Measurements from ENCODE around the gene HOXD8. TPM values are rescaled to one million over a fixed set of nuclear protein-coding genes. Genes with fewer than 3 reads are reported as not detected.

The HOXD8 gene
- total RNA-seq, 1 donor: 3.3 TPM

DNA sequence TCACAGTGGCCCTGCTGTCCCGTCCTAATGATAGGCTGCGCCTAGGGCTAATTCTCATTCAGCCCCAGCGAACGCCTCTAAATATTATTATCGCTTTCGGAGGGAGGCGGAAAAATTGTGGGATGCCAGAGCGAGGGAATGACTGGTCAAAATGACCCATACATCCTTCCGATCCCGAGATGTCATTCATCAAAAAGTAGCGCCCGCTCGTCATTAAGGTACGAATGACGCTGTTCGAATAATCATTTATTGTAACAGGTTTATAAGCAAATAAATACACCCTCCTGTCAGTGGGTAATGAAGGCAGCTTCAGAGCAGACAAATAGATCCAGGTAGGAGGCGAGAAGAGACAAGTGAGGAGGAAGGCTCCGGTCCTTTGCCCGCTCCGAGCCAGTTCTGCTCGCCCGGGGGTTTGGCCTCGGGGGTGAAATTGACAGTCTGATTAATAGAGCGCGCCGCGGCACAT lies 45.7 kb upstream of the HOXD8 start, which contains the start of gene EVX2:
Gene EVX2, minus strand, starts transcription at position 167 of the 466 bp plus-strand sequence. CDS start 186 bp downstream, outside the sequence.
- H3K36me3 ChIP-seq (ENCODE audit: insufficient read depth, low read length): no peaks in the 10 kb centered on the region
- H3K4me3 ChIP-seq (ENCODE audit: insufficient read depth, low read length): no peak within 1 kb of the TSS
- no peak within 1 kb of the TSS for H3K4me2 ChIP-seq (ENCODE audit: insufficient read depth, low read length)
- H3K9me3 ChIP-seq (ENCODE audit: low read depth, low read length): no peaks in the 10 kb centered on the region
- peaks cover 97% of the 10 kb centered on the region for H3K27me3 ChIP-seq (ENCODE audit: insufficient read depth, low read length)
- no peak for TF ChIP-seq CTCF (IDR thresholded peaks at IDR 0.05; ENCODE audit: extremely low read depth, low read depth, low read length)
- H3K79me2 ChIP-seq (ENCODE audit: insufficient read depth, low read length): no peaks in the 10 kb centered on the region
- H4K20me1 ChIP-seq (ENCODE audit: insufficient read depth, low read length): no peaks in the 10 kb centered on the region
- H2AFZ ChIP-seq (ENCODE audit: low read length): no peak within 1 kb of the TSS
- no peak within 1 kb of the TSS for H3K27ac ChIP-seq (ENCODE audit: low read depth, low read length)
- no peaks in the 10 kb centered on the region for H3K4me1 ChIP-seq (ENCODE audit: insufficient read depth, low read length)
- peak; percentile 82 for DNase-seq (ENCODE audit: insufficient read length, low spot score, missing footprints)

GRCh38 chr2:176084611-176085119 lies 44.8 kb upstream of the HOXD8 start:
- H3K27me3 ChIP-seq (ENCODE audit: insufficient read depth, low read length): peaks cover 97% of the 10 kb centered on the region
- peak; percentile 91 for DNase-seq (ENCODE audit: insufficient read length, low spot score, missing footprints)
- H3K36me3 ChIP-seq (ENCODE audit: insufficient read depth, low read length): no peaks in the 10 kb centered on the region
- H4K20me1 ChIP-seq (ENCODE audit: insufficient read depth, low read length): no peaks in the 10 kb centered on the region
- H3K79me2 ChIP-seq (ENCODE audit: insufficient read depth, low read length): no peaks in the 10 kb centered on the region
- no peak overlapping the region for H3K27ac ChIP-seq (ENCODE audit: low read depth, low read length)
- TF ChIP-seq CTCF (IDR thresholded peaks at IDR 0.05; ENCODE audit: extremely low read depth, low read depth, low read length): no peak
- no peak overlapping the region for H3K4me2 ChIP-seq (ENCODE audit: insufficient read depth, low read length)
- H3K4me3 ChIP-seq (ENCODE audit: insufficient read depth, low read length): no peak overlapping the region
- no peaks in the 10 kb centered on the region for H3K9me3 ChIP-seq (ENCODE audit: low read depth, low read length)
- no peaks in the 10 kb centered on the region for H3K4me1 ChIP-seq (ENCODE audit: insufficient read depth, low read length)
- H2AFZ ChIP-seq (ENCODE audit: low read length): no peak overlapping the region

- TF ChIP-seq CTCF (IDR thresholded peaks at IDR 0.05; ENCODE audit: extremely low read depth, low read depth, low read length): no peak
- no peaks in the 10 kb centered on the region for H3K9me3 ChIP-seq (ENCODE audit: low read depth, low read length)
- no peak overlapping the region for H3K4me2 ChIP-seq (ENCODE audit: insufficient read depth, low read length)
- no peaks in the 10 kb centered on the region for H3K36me3 ChIP-seq (ENCODE audit: insufficient read depth, low read length)
- peak; percentile 58 for DNase-seq (ENCODE audit: insufficient read length, low spot score, missing footprints)
- no peaks in the 10 kb centered on the region for H3K79me2 ChIP-seq (ENCODE audit: insufficient read depth, low read length)
- no peak overlapping the region for H3K4me3 ChIP-seq (ENCODE audit: insufficient read depth, low read length)
- H4K20me1 ChIP-seq (ENCODE audit: insufficient read depth, low read length): no peaks in the 10 kb centered on the region
- H3K27me3 ChIP-seq (ENCODE audit: insufficient read depth, low read length): peaks cover 100% of the 10 kb centered on the region
- H3K27ac ChIP-seq (ENCODE audit: low read depth, low read length): no peak overlapping the region
- H2AFZ ChIP-seq (ENCODE audit: low read length): no peak overlapping the region
- no peaks in the 10 kb centered on the region for H3K4me1 ChIP-seq (ENCODE audit: insufficient read depth, low read length)
Observed at GRCh38 chr2:176085120-176085788, 44.3 kb upstream of the HOXD8 start.
